OCI-LY7 (cell line): ENCODE results near the gene CNTNAP4.

Experiments used
- CTCF ChIP-seq: fragments of 200-600 bp; sonication (generic); conservative IDR thresholded peaks from 2 replicates; pipeline ENCODE4 v1.5.1; 2014; ENCODE audit warnings: mild to moderate bottlenecking, antibody characterized with exemption, low read length, moderate library complexity, mixed read lengths
- EZH2phosphoT487 ChIP-seq: fragments of 200-600 bp; sonication (generic); IDR thresholded peaks from 2 replicates; pipeline ENCODE4 v1.6.1; 2018; ENCODE audit warnings: low read depth, borderline replicate concordance, mild to moderate bottlenecking, mixed run types, antibody characterized with exemption, low read length, moderate library complexity, mixed read lengths

- TF ChIP-seq CTCF (no peak), EZH2phosphoT487 (no peak)
Measured at GRCh38 chr16:76293980-76294379, 16.8 kb downstream of the CNTNAP4 start.
